ENCODE results near the gene IL1RAPL1. TPM values are rescaled to one million over a fixed set of nuclear protein-coding genes. Genes with fewer than 3 reads are reported as not detected.

The IL1RAPL1 gene
- total and polyA plus RNA-seq, 2 experiments from 2014 or later, result 0.18 to 0.49 TPM

- no peak for TF ChIP-seq EZH2phosphoT487 (IDR thresholded peaks at IDR 0.05; ENCODE audit: unreplicated experiment)
These were observed 1102.8 kb downstream of the IL1RAPL1 start (continued) for GRCh38 chrX:29690061-29690460.

- Histone ChIP-seq H3K27ac (ENCODE audit: low read depth) (no peak overlapping the region), H3K79me2 (replicated peaks; ENCODE audit: insufficient read depth) (no peaks in the 10 kb centered on the region), H3K4me1 (ENCODE audit: insufficient read depth) (no peaks in the 10 kb centered on the region), H2AFZ (no peak overlapping the region), H3K36me3 (ENCODE audit: insufficient read depth) (no peaks in the 10 kb centered on the region), H3K9me2 (ENCODE audit: insufficient read depth) (no peaks in the 10 kb centered on the region), H4K20me1 (replicated peaks; ENCODE audit: insufficient read depth) (no peaks in the 10 kb centered on the region), H3F3A (replicated peaks; ENCODE audit: low read depth) (no peaks in the 10 kb centered on the region), H3K4me3 (no peak overlapping the region), H3K4me2 (no peak overlapping the region), H3K27me3 (ENCODE audit: insufficient read depth) (no peaks in the 10 kb centered on the region)
- DNase-seq (ENCODE audit: low spot score) (no peak), ATAC-seq (no peak)
- H3K4me1 Mint-ChIP-seq, result peaks cover 4% of the 10 kb centered on the region; the same call in 1 of the 3 replicates
- TF ChIP-seq ETS1 (IDR thresholded peaks at IDR 0.05) (no peak), JUNB (IDR thresholded peaks at IDR 0.05; ENCODE audit: unreplicated experiment) (no peak), EZH2 (IDR thresholded peaks at IDR 0.05; ENCODE audit: low read depth, unreplicated experiment) (no peak), EZH2phosphoT487 (IDR thresholded peaks at IDR 0.05; ENCODE audit: unreplicated experiment) (no peak), POLR2AphosphoS5 (IDR thresholded peaks at IDR 0.05; ENCODE audit: low read depth) (no peak), CTCF (conservative IDR thresholded peaks at IDR 0.05; ENCODE audit: low read depth in 2 of 2) (no peak), ZNF114 (CRISPR knock-in tag; IDR thresholded peaks at IDR 0.05) (no peak)
- H3K4me3 Mint-ChIP-seq, result no peak overlapping the region
- H3K36me3 Mint-ChIP-seq (ENCODE audit: low read depth), result no peaks in the 10 kb centered on the region
- H3K27ac Mint-ChIP-seq, result no peak overlapping the region
- no peaks in the 10 kb centered on the region for H3K9me3 Mint-ChIP-seq
- no peaks in the 10 kb centered on the region for H3K27me3 Mint-ChIP-seq (ENCODE audit: insufficient read depth, low read depth, poor library complexity)
These were observed 1103.8 kb downstream of the IL1RAPL1 start for GRCh38 chrX:29691044-29691443.

- no peak overlapping the region for H3K4me2 ChIP-seq
- no peak for ATAC-seq
- H3K9me2 ChIP-seq (ENCODE audit: insufficient read depth), result no peaks in the 10 kb centered on the region
- no peak overlapping the region for H3K27ac ChIP-seq (ENCODE audit: low read depth)
- H3K4me3 ChIP-seq, result no peak overlapping the region
- H3F3A ChIP-seq (replicated peaks; ENCODE audit: low read depth), result no peaks in the 10 kb centered on the region
- Mint-ChIP-seq H3K27ac (no peak overlapping the region), H3K4me3 (no peak overlapping the region), H3K4me1 (peaks cover 4% of the 10 kb centered on the region; the same call in 1 of the 3 replicates), H3K27me3 (ENCODE audit: insufficient read depth, low read depth, poor library complexity) (no peaks in the 10 kb centered on the region), H3K36me3 (ENCODE audit: low read depth) (no peaks in the 10 kb centered on the region), H3K9me3 (no peaks in the 10 kb centered on the region)
- no peaks in the 10 kb centered on the region for H3K36me3 ChIP-seq (ENCODE audit: insufficient read depth)
- no peaks in the 10 kb centered on the region for H3K27me3 ChIP-seq (ENCODE audit: insufficient read depth)
- no peak for DNase-seq (ENCODE audit: low spot score)
- no peaks in the 10 kb centered on the region for H3K79me2 ChIP-seq (replicated peaks; ENCODE audit: insufficient read depth)
- 0 out of 2 replicates have a peak, but pooled peaks cover under 1% of the 10 kb centered on the region for H3K4me1 ChIP-seq (ENCODE audit: insufficient read depth)
- no peak overlapping the region for H2AFZ ChIP-seq
- H4K20me1 ChIP-seq (replicated peaks; ENCODE audit: insufficient read depth), result no peaks in the 10 kb centered on the region
- no peak for TF ChIP-seq NANOG (IDR thresholded peaks at IDR 0.05; ENCODE audit: borderline replicate concordance)
- TF ChIP-seq ZNF462 (CRISPR knock-in tag; IDR thresholded peaks at IDR 0.05), result no peak
- no peak for TF ChIP-seq ETS1 (IDR thresholded peaks at IDR 0.05)
- TF ChIP-seq ZNF114 (CRISPR knock-in tag; IDR thresholded peaks at IDR 0.05), result no peak
- no peak for TF ChIP-seq POLR2AphosphoS5 (IDR thresholded peaks at IDR 0.05; ENCODE audit: low read depth)
- TF ChIP-seq CREB1 (CRISPR knock-in tag; IDR thresholded peaks at IDR 0.05; ENCODE audit: low read depth), result no peak
These were observed 1106.7 kb downstream of the IL1RAPL1 start for GRCh38 chrX:29693912-29694311.

Measured in GM23338 (cell line).